T47D (cell line): Measurements from ENCODE around the gene DPYD.

Experiments
- DNase-seq, 2 experiments: peaks; one replicate each; pipeline versions ENCODE4 v3.0.0 to v3.0.0-alpha.2; 2011 to 2012; ENCODE audit warnings: low read depth in 1 of 2, low spot score in 1 of 2
- JUND ChIP-seq: IDR thresholded peaks from 2 replicates; pipeline ENCODE4 v1.6.1; 2012; ENCODE audit warnings: low read depth
- in situ Hi-C: cut with HindIII; loops from 2 replicates; pipeline ENCODE4 v1.10.0; 2016; ENCODE audit warnings: low sequenced_read_pairs, low pct_unique_long_range_greater_than_20kb

Gene DPYD

GRCh38 chr1:97298966-97299365, 621.9 kb downstream of the DPYD start:
- TF ChIP-seq JUND, result no peak
- in situ Hi-C loops, result no loop called here
- DNase-seq, result no peak

GRCh38 chr1:97297611-97298010, 623.2 kb downstream of the DPYD start:
- DNase-seq, result no peak

GRCh38 chr1:97281962-97282361, 638.9 kb downstream of the DPYD start:
- DNase-seq, result no peak
- TF ChIP-seq JUND, result no peak
- in situ Hi-C loops, result no loop called here

More at GRCh38 chr1:97297611-97298010, 623.2 kb downstream of the DPYD start:
- no peak for TF ChIP-seq JUND
- in situ Hi-C loops, result no loop called here

GRCh38 chr1:97277891-97278654, 642.8 kb downstream of the DPYD start:
- no peak for TF ChIP-seq JUND
- no peak for DNase-seq
- in situ Hi-C loops, result no loop called here

- no peak for TF ChIP-seq JUND
- no peak for DNase-seq
- in situ Hi-C loops, result no loop called here
These were observed 648.7 kb downstream of the DPYD start for GRCh38 chr1:97271916-97272788.

- no peak for TF ChIP-seq JUND
- DNase-seq, result no peak
- in situ Hi-C loops, result no loop called here
These were observed 650.1 kb downstream of the DPYD start for GRCh38 chr1:97270508-97271307.

GRCh38 chr1:97265630-97266029, 655.2 kb downstream of the DPYD start:
- in situ Hi-C loops, result no loop called here
- no peak for DNase-seq
- no peak for TF ChIP-seq JUND

GRCh38 chr1:97262842-97263241, 658.0 kb downstream of the DPYD start:
- no peak for DNase-seq
- no peak for TF ChIP-seq JUND
- in situ Hi-C loops, result no loop called here

GRCh38 chr1:97258597-97258996, 662.2 kb downstream of the DPYD start:
- in situ Hi-C loops, result no loop called here
- TF ChIP-seq JUND, result no peak
- DNase-seq, result no peak

- no peak for TF ChIP-seq JUND
- no peak for DNase-seq
- in situ Hi-C loops, result no loop called here
These were observed 665.9 kb downstream of the DPYD start for GRCh38 chr1:97254731-97255463.

GRCh38 chr1:97252925-97253324, 667.9 kb downstream of the DPYD start:
- in situ Hi-C loops, result no loop called here
- no peak for DNase-seq
- TF ChIP-seq JUND, result no peak

GRCh38 chr1:97252076-97252475, 668.8 kb downstream of the DPYD start:
- DNase-seq, result no peak
- in situ Hi-C loops, result no loop called here
- TF ChIP-seq JUND, result no peak
